Measurements from ENCODE around the gene ENDOU. TPM values are rescaled to one million over a fixed set of nuclear protein-coding genes. Genes with fewer than 3 reads are reported as not detected.

ENDOU gene
- polyA plus RNA-seq, 1 of the 3 experiments (the other 2 are of a cell fraction): not detected

GRCh38 chr12:47739979-47740378 is 14.7 kb upstream of the ENDOU start (continued):
- no peak for TF ChIP-seq REST (IDR thresholded peaks at IDR 0.05; ENCODE audit: low read depth, low read length)
- no peak for TF ChIP-seq NRF1 (IDR thresholded peaks at IDR 0.05; ENCODE audit: low read depth, low read length)
- TF ChIP-seq RXRA (IDR thresholded peaks at IDR 0.05; ENCODE audit: borderline replicate concordance, low read depth): no peak

- H2AFZ ChIP-seq (ENCODE audit: low read depth): no peak overlapping the region
- no peak overlapping the region for H3K27ac ChIP-seq (ENCODE audit: low read depth in 2 of 2, low read length in 1 of 2)
- no peaks in the 10 kb centered on the region for H4K20me1 ChIP-seq (ENCODE audit: insufficient read depth)
- DNase-seq: no peak
- no peaks in the 10 kb centered on the region for H3F3A ChIP-seq (replicated peaks; ENCODE audit: insufficient read depth)
- H3K4me1 ChIP-seq (ENCODE audit: control insufficient read depth in 1 of 2, insufficient read depth in 2 of 2, low read depth in 1 of 2, low read length in 1 of 2): peaks cover 20 to 68% of the 10 kb centered on the region in 2 experiments; a peak in 3 of 4 replicates
- TF ChIP-seq MEF2A (IDR thresholded peaks at IDR 0.05; ENCODE audit: borderline replicate concordance, low read depth) (no peak), RAD21 (IDR thresholded peaks at IDR 0.05; ENCODE audit: low read length) (no peak), POLR2AphosphoS5 (IDR thresholded peaks at IDR 0.05; ENCODE audit: low read depth, low read length) (no peak), USF2 (IDR thresholded peaks at IDR 0.05; ENCODE audit: borderline replicate concordance, low read depth, low read length) (no peak), ELF1 (IDR thresholded peaks at IDR 0.05) (no peak), IRF3 (IDR thresholded peaks at IDR 0.05; ENCODE audit: low read depth, low read length) (no peak)
- H3K79me2 ChIP-seq (ENCODE audit: insufficient read depth): no peaks in the 10 kb centered on the region
- ChIA-PET CTCF (interaction anchor here (5.9 to 43.0 kb wide), 4 partner anchors 17 to 98 kb away, joined by 109 to 1294 read pairs (median 366); partner anchors contain the start of genes ENDOU, RAPGEF3 and SLC48A1), POLR2A (no interaction called here)
- H3K9me2 ChIP-seq: no peaks in the 10 kb centered on the region
- H3K4me2 ChIP-seq: no peak overlapping the region
- H3K9me3 ChIP-seq: no peaks in the 10 kb centered on the region
- H3K4me3 ChIP-seq (ENCODE audit: low read depth in 2 of 2, low read length in 1 of 2): no peak overlapping the region
- H3K36me3 ChIP-seq (replicated peaks in 1 of 2; ENCODE audit: control insufficient read depth in 1 of 2, insufficient read depth in 2 of 2, low read length in 1 of 2): no peaks in the 10 kb centered on the region
- 88% methylated on average over 3 of the region's 3 CpGs for WGBS (ENCODE audit: low lambda C conversion rate)
- H3K9ac ChIP-seq: no peak overlapping the region
- no peaks in the 10 kb centered on the region for H3K27me3 ChIP-seq (ENCODE audit: insufficient read depth)
Observed at GRCh38 chr12:47739297-47739696, 14.0 kb upstream of the ENDOU start.
